B cell (primary cell): Measurements from ENCODE around the gene CYB5RL. TPM values are rescaled to one million over a fixed set of nuclear protein-coding genes. Genes with fewer than 3 reads are reported as not detected.

Source experiments
- ATAC-seq: fragments of 200-7000 bp; cut with Tn5 transposase; one replicate; pipeline ENCODE4 v1.10.0; 2021; ENCODE audit warnings: low read depth, mild to moderate bottlenecking, moderate number of reproducible peaks, moderate library complexity
- CTCF ChIA-PET: fragments of 350-600 bp; sonication (Branson Sonifier 250); formaldehyde crosslinking; loops from one replicate; lab custom pipeline; 2021; ENCODE audit warnings: antibody characterized with exemption, inconsistent platforms; lab: Charles Lee
- POLR2A ChIA-PET: fragments of 350-600 bp; sonication (Branson Sonifier 250); formaldehyde crosslinking; loops from one replicate; lab custom pipeline; 2021; ENCODE audit warnings: antibody characterized with exemption; lab: Charles Lee
- DNase-seq: peaks from one replicate; pipeline ENCODE4 v3.0.0; 2013
- H2AFZ ChIP-seq: 2 replicates; pipeline ENCODE4 v1.6.1; 2012; ENCODE audit warnings: mild to moderate bottlenecking, low read depth, low read length; ENCODE audit not compliant: insufficient read depth, poor library complexity, severe bottlenecking
- H3K27ac ChIP-seq, 2 donors: 1 replicate in 1 of 2; 2 replicates in 1 of 2; pipeline ENCODE4 v1.5.1; 2012 to 2013; ENCODE audit warnings: low read length in 2 of 2, mild to moderate bottlenecking in 2 of 2, moderate library complexity in 1 of 2
- H3K27me3 ChIP-seq, 4 experiments: fragments of 200-600 bp in 1 of 4; sonication (generic) in 1 of 4; replicated peaks in 1 of 4; 1 replicate in 2 of 4; 2 replicates in 2 of 4; pipeline versions ENCODE4 v1.6.1 to v1.7.0; 2013 to 2016; ENCODE audit warnings: low read length in 3 of 4, mild to moderate bottlenecking in 2 of 4, mixed read lengths in 1 of 4, moderate library complexity in 1 of 4; ENCODE audit not compliant: insufficient read depth in 4 of 4, control insufficient read depth in 3 of 4; ENCODE audit errors: control extremely low read depth in 1 of 4
- H3K36me3 ChIP-seq, 2 experiments: replicated peaks in 1 of 2; 1 replicate in 1 of 2; 2 replicates in 1 of 2; pipeline versions ENCODE4 v1.6.1 to v1.7.1; 2013; ENCODE audit warnings: low read length in 1 of 2; ENCODE audit not compliant: insufficient read depth in 2 of 2, control insufficient read depth in 1 of 2; ENCODE audit errors: control extremely low read depth in 1 of 2, extremely low read depth in 1 of 2
- H3K4me1 ChIP-seq, 2 donors: fragments of 200-600 bp in 1 of 2; sonication (generic) in 1 of 2; 1 replicate in 1 of 2; 2 replicates in 1 of 2; pipeline versions ENCODE4 v1.5.1 to v1.6.1; 2013 to 2017; ENCODE audit warnings: low read length in 2 of 2; ENCODE audit not compliant: control insufficient read depth in 2 of 2, insufficient read depth in 2 of 2
- H3K4me2 ChIP-seq: replicated peaks from 2 replicates; pipeline ENCODE3; 2012; ENCODE audit warnings: mild to moderate bottlenecking, low read depth, low read length; ENCODE audit not compliant: poor library complexity, severe bottlenecking
- H3K4me3 ChIP-seq, 5 experiments: fragments of 200-600 bp in 1 of 5; sonication (generic) in 1 of 5; 1 replicate in 3 of 5; 2 replicates in 2 of 5; pipeline versions ENCODE4 v1.5.1 to v1.7.0; 2011 to 2016; ENCODE audit warnings: low read length in 4 of 5, mild to moderate bottlenecking in 4 of 5, low read depth in 2 of 5, control low read depth in 1 of 5, moderate library complexity in 1 of 5; ENCODE audit not compliant: insufficient read depth in 1 of 5; ENCODE audit errors: control extremely low read depth in 1 of 5, extremely low read depth in 1 of 5
- H3K79me2 ChIP-seq: fragments of 200-600 bp; sonication (generic); one replicate; pipeline ENCODE4 v1.6.0; 2016; ENCODE audit warnings: low read length; ENCODE audit not compliant: control insufficient read depth, insufficient read depth
- H3K9ac ChIP-seq: fragments of 200-600 bp; sonication (generic); 2 replicates; pipeline ENCODE4 v1.6.1; 2017; ENCODE audit warnings: mild to moderate bottlenecking, low read length, moderate library complexity
- H3K9me3 ChIP-seq, 3 donors: one replicate each; pipeline versions ENCODE4 v1.6.1 to v1.7.1; 2013; ENCODE audit warnings: low read length in 2 of 3; ENCODE audit not compliant: control insufficient read depth in 2 of 3, insufficient read depth in 1 of 3; ENCODE audit errors: control extremely low read depth in 1 of 3
- H4K20me1 ChIP-seq: 2 replicates; pipeline ENCODE4 v1.6.0; 2012; ENCODE audit warnings: mild to moderate bottlenecking, low read length; ENCODE audit not compliant: insufficient read depth, control insufficient read depth, poor library complexity, severe bottlenecking
- H3K27ac Mint-ChIP-seq: one replicate; pipeline ENCODE4 v1.8.0; 2021; ENCODE audit warnings: mixed read lengths
- H3K27me3 Mint-ChIP-seq: one replicate; pipeline ENCODE4 v1.8.0; 2021; ENCODE audit warnings: mixed read lengths
- H3K4me1 Mint-ChIP-seq: one replicate; pipeline ENCODE4 v1.8.0; 2021; ENCODE audit warnings: mixed read lengths
- H3K4me3 Mint-ChIP-seq: one replicate; pipeline ENCODE4 v1.8.0; 2021; ENCODE audit warnings: mixed read lengths
- H3K9me3 Mint-ChIP-seq: one replicate; pipeline ENCODE4 v1.8.0; 2022; ENCODE audit warnings: mixed read lengths; ENCODE audit not compliant: insufficient read depth
- CTCF ChIP-seq: fragments of 200-600 bp; IDR thresholded peaks from one replicate; pipeline ENCODE4 v1.8.0; 2022; ENCODE audit warnings: antibody characterized with exemption, mild to moderate bottlenecking
- EZH2 ChIP-seq: IDR thresholded peaks from 2 replicates; pipeline ENCODE4 v1.6.1; 2012; ENCODE audit warnings: borderline replicate concordance, low read depth, mild to moderate bottlenecking, moderate library complexity, low read length; ENCODE audit not compliant: insufficient read depth, poor library complexity, severe bottlenecking
- WGBS: methylation state at CpG from one replicate; pipeline ENCODE4 v1.1.5; 2013; ENCODE audit warnings: missing lambda C conversion rate; ENCODE audit not compliant: insufficient coverage; 5-methylcytosine and 5-hydroxymethylcytosine counted together
- intact Hi-C: fragments of 100-400 bp; cut with micrococcal nuclease; formaldehyde crosslinking; loops from one replicate; pipeline ENCODE4 v1.10.0; 2022
- polyA plus RNA-seq: library from polyadenylated mRNA; depleted of rRNA; stranded (reverse); fragments of >200 nt; gene quantifications from 2 replicates; pipeline ENCODE4 v1.2.3, GENCODE V29; 2012
- total RNA-seq, 2 donors: library from RNA; stranded (reverse); fragments of 120-200 nt in 1 of 2; gene quantifications; 1 replicate in 1 of 2; 2 replicates in 1 of 2; pipeline versions ENCODE4 v1.2.3 to v1.2.4, GENCODE V29; 2013 to 2022

Gene CYB5RL
- total and polyA plus RNA-seq, 2 donors (not counting 1 experiment from before 2014, with no cell fraction given), result 7.9 to 12.4 TPM

- Histone ChIP-seq H3K9ac (no peak overlapping the region), H4K20me1 (no peaks in the 10 kb centered on the region), H3K4me1 (no peaks in the 10 kb centered on the region), H3K36me3 (peaks cover 0 to 4% of the 10 kb centered on the region in 2 experiments), H3K4me2 (no peak overlapping the region), H3K27me3 (no peaks in the 10 kb centered on the region), H2AFZ (no peak overlapping the region), H3K4me3 (no peak overlapping the region), H3K27ac (no peak overlapping the region), H3K9me3 (no peaks in the 10 kb centered on the region), H3K79me2 (no peaks in the 10 kb centered on the region)
- H3K4me1 Mint-ChIP-seq, result no peaks in the 10 kb centered on the region
- no peaks in the 10 kb centered on the region for H3K9me3 Mint-ChIP-seq
- H3K4me3 Mint-ChIP-seq, result no peak overlapping the region
- ChIA-PET POLR2A (no interaction called here), CTCF (no interaction called here)
- intact Hi-C loops, result no loop called here
- TF ChIP-seq EZH2 (no peak), CTCF (no peak)
- no peak for DNase-seq
- H3K27ac Mint-ChIP-seq, result no peak overlapping the region
- 91% methylated on average over 11 of the region's 11 CpGs for WGBS
- no peaks in the 10 kb centered on the region for H3K27me3 Mint-ChIP-seq
- ATAC-seq, result no peak
Measured at GRCh38 chr1:54247863-54248515, 48.2 kb upstream of the CYB5RL start.

- H3K27ac ChIP-seq, result no peak overlapping the region
- intact Hi-C loops, result no loop called here
- no peak for ATAC-seq
- no peak overlapping the region for H2AFZ ChIP-seq
- no peak for DNase-seq
- H3K4me1 ChIP-seq, result no peaks in the 10 kb centered on the region
- peaks cover 0 to 5% of the 10 kb centered on the region in 2 experiments for H3K36me3 ChIP-seq
- no peak overlapping the region for H3K4me3 ChIP-seq
- H3K9me3 Mint-ChIP-seq, result no peaks in the 10 kb centered on the region
- POLR2A ChIA-PET, result no interaction called here
- H3K4me2 ChIP-seq, result no peak overlapping the region
- CTCF ChIA-PET, result no interaction called here
- H3K27ac Mint-ChIP-seq, result no peak overlapping the region
- no peaks in the 10 kb centered on the region for H4K20me1 ChIP-seq
- 98% methylated on average over 8 of the region's 10 CpGs for WGBS
- no peak for TF ChIP-seq EZH2
- no peak for TF ChIP-seq CTCF
- no peaks in the 10 kb centered on the region for H3K79me2 ChIP-seq
- H3K9ac ChIP-seq, result no peak overlapping the region
- H3K27me3 ChIP-seq, result no peaks in the 10 kb centered on the region
- no peak overlapping the region for H3K4me3 Mint-ChIP-seq
- no peaks in the 10 kb centered on the region for H3K9me3 ChIP-seq
- H3K27me3 Mint-ChIP-seq, result no peaks in the 10 kb centered on the region
- no peaks in the 10 kb centered on the region for H3K4me1 Mint-ChIP-seq
Measured at GRCh38 chr1:54246116-54246721, 46.4 kb upstream of the CYB5RL start.
